ENCODE results near the gene SMTNL1.
"Not testable (repeated sequence)": the region's sequence is repeated elsewhere in the genome, so short reads cannot be mapped to it uniquely, and the experiment has no call there.

Gene SMTNL1

DNA sequence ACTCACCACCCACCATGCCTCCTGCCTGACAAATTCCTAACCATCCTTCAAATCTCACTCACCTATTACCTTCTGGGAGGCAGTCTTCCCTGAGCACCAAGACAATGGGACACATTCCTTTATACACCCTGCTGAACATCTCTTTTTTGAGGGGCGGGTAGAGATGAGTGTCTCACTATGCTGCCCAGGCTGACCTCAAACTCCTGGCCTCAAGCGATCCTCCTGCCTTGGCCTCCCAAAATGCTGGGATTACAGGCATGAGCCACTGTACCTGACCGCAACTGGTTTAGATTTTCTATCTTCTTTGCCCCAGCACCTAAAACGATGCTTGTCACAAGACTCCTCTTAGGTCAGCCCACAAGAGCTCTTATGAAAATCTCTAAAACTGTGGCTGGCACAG is 14.0 kb upstream of the SMTNL1 start:
- DNase-seq (ENCODE audit: low spot score in 2 of 2), result no peak
- ATAC-seq, result no peak
- Mint-ChIP-seq H3K9me3 (no peaks in the 10 kb centered on the region), H3K27ac (no peak overlapping the region), H3K36me3 (peaks cover 15% of the 10 kb centered on the region), H3K4me1 (peaks cover 9% of the 10 kb centered on the region), H3K4me3 (no peak overlapping the region)

DNA sequence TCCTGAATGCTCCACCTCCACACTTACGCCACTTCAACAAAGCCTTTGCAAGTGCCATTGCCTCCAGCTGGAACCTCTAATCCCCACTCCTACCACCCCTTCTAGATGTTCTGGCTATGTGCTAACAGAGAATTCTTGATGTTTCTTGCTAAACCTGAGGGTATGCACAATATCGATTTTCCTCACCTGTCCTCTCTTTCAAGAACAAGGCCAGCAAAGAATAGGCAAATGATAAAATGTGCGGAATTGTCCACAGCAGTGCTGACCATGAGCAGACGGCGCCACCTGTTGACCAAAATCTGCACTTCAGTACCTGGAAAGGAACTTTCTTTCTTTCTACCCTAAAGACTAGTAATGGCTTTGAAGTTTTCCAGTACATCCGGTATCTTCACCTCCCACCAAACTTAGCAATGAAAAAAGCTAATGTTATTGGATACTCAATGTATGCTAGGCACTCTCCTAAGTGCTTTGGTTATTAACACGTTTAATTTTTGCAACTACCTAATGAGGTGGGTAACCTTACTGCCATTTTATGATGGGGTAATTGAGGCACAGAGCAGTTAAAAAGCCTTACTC is 10.3 kb upstream of the SMTNL1 start:
- Mint-ChIP-seq H3K4me3 (no peak overlapping the region), H3K4me1 (peaks cover 34% of the 10 kb centered on the region), H3K27ac (no peak overlapping the region), H3K36me3 (peaks cover 31% of the 10 kb centered on the region), H3K9me3 (no peaks in the 10 kb centered on the region)
- DNase-seq (ENCODE audit: low spot score in 2 of 2), result peak; percentile 60 to 86
- no peak for ATAC-seq

DNA sequence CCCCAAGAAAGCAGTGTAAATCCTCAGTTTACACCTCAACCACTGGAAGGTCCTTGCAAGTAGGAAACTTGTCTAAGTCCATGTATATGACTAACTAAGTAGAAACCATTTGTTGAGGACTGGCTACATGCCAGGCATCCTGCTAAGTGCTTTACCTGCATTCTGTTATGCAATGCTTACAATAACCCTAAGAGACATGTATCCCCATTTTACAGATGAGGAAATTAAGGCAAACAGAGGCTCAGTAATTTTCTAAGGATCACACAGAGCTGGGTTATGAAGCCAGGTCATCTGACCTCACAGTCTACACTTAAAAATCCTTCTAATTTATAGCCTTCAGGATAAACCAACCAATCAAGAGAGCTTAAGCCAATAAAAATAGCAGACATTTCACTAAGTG is 8.4 kb upstream of the SMTNL1 start:
- DNase-seq (ENCODE audit: low spot score in 2 of 2) (no peak), ATAC-seq (no peak)
- Mint-ChIP-seq H3K4me1 (peaks cover 34% of the 10 kb centered on the region), H3K27ac (no peak overlapping the region), H3K9me3 (no peaks in the 10 kb centered on the region), H3K4me3 (peak overlapping the region; percentile 99), H3K36me3 (peaks cover 31% of the 10 kb centered on the region)

DNA sequence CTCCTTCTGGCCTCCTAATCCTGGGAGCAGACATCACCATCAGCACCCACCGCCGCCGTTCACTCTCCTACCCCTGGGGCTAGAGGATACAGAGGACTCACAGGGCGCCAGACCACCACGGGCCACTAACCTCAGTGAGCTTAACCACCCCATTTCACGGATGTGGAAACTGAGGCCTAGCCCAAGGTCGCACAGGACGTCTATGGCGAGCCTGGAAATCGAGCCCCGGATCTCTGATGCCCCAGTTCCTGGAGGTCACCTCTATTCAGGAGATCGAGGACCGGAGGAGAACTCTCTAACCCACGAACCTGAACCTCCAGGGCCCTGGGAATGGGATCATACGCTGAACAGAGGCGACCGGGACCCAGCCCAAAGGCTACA is 7.2 kb upstream of the SMTNL1 start:
- H3K9me3 Mint-ChIP-seq, result no peaks in the 10 kb centered on the region
- peak overlapping the region; percentile 96 for H3K27ac Mint-ChIP-seq
- H3K4me3 Mint-ChIP-seq, result peak overlapping the region; percentile 99
- H3K4me1 Mint-ChIP-seq, result peaks cover 34% of the 10 kb centered on the region
- peaks cover 31% of the 10 kb centered on the region for H3K36me3 Mint-ChIP-seq
- peak; percentile 0 for ATAC-seq
- peak in 1 of 2 donors; percentile 66 for DNase-seq (ENCODE audit: low spot score in 2 of 2)

DNA sequence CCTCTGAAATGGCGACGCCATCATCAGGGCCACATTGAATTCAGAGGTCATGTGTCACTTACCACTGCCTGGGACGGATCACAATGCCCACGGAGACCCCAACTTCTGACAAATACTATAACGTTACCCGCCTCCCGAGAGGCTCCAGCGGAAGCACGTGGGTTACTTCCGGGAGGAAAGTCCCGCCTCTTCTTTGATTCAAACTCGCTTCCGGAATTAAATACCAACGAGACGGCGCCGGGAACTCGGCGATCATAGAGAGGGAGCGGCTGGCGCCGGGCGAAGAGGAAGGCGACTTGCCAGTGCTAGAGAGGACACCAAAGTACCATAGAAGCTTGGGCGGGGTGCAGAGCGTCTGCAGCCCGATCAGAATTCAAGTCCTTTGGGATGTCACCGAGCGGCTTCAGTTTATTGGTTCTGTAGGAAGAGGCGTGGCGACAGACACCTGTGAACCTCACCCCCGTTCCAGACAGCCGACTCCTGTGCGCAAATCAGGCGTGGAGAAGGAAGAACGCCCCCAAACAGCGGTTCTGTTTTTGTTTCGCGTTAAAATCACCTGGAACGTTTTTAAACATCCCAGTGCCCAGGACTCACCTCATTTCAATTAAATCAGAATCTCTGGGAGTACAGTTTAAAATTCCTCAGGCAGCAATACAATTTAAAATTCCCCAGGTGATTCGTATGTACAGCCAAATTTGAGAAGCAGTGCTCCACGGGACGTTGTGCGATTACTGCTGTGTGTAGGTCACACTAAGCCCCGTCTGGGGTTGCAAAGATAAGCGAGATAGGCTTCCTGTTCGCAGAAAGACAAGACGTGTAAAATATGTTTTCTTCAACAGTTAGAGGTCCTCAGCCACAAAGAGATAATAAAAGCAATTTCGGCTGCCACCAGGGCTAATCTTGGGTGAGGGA is 6.5 kb upstream of the SMTNL1 start, which contains the start of gene TIMM10:
TIMM10 (minus strand) TSS at position 159 of the 912 bp plus-strand sequence. CDS start 565 bp downstream, outside the sequence.
- no peaks in the 10 kb centered on the region for H3K9me3 Mint-ChIP-seq
- H3K4me1 Mint-ChIP-seq, result peaks cover 34% of the 10 kb centered on the region
- DNase-seq (ENCODE audit: low spot score in 2 of 2) (peak; percentile 75 to 93), ATAC-seq (peak; percentile 99)
- peaks cover 31% of the 10 kb centered on the region for H3K36me3 Mint-ChIP-seq
- H3K4me3 Mint-ChIP-seq, result peak within 1 kb of the TSS; percentile 99
- H3K27ac Mint-ChIP-seq, result peak within 1 kb of the TSS; percentile 96

DNA sequence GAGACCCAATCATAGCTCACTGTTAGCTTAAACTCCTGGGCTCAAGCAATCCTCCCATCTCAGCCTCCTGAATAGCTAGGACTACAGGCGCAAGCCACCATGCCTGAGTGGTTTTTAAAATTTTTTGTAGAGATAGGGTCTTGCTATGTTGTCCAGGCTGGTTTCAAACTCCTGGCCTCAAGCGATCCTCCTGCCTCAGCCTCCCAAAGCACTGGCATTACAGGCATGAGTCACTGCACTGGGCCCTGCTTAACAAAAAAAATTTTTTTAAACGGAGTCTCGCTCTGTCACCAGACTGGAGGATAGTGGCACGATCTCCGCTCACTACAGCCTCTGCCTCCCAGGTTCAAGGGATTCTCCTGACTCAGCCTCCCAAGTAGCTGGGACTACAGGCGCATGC is 2.9 kb upstream of the SMTNL1 start:
- H3K4me1 Mint-ChIP-seq, result peaks cover 21% of the 10 kb centered on the region
- H3K36me3 Mint-ChIP-seq, result peaks cover 11% of the 10 kb centered on the region
- not testable (repeated sequence) for H3K27ac Mint-ChIP-seq; H3K4me3 Mint-ChIP-seq; H3K9me3 Mint-ChIP-seq; DNase-seq (ENCODE audit: low spot score in 2 of 2); ATAC-seq

DNA sequence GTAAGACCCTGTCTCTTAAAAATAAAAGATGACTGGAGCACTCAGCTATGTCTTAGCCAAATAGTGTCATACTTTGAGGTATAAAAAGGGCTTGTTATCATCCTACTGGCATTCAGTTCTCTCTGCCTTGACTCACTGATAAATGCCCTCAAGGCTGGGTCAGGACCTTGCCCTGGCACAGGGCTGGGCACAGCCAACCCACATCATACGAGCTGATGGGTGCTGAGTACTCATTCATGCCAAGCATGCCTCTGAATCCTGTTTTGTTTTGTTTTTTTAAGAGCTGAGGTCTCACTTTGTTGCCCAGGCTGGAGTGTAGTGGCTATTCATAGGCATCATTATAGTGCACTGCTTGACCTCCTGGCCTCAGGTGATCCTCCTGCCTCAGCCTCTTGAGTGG is 1.9 kb downstream of the SMTNL1 start:
- H3K4me3 Mint-ChIP-seq, result no peak overlapping the region
- no peaks in the 10 kb centered on the region for H3K36me3 Mint-ChIP-seq
- ATAC-seq, result no peak
- H3K9me3 Mint-ChIP-seq, result no peaks in the 10 kb centered on the region
- H3K27ac Mint-ChIP-seq, result peak overlapping the region; percentile 67
- DNase-seq (ENCODE audit: low spot score in 2 of 2), result no peak
- peaks cover 8% of the 10 kb centered on the region for H3K4me1 Mint-ChIP-seq

DNA sequence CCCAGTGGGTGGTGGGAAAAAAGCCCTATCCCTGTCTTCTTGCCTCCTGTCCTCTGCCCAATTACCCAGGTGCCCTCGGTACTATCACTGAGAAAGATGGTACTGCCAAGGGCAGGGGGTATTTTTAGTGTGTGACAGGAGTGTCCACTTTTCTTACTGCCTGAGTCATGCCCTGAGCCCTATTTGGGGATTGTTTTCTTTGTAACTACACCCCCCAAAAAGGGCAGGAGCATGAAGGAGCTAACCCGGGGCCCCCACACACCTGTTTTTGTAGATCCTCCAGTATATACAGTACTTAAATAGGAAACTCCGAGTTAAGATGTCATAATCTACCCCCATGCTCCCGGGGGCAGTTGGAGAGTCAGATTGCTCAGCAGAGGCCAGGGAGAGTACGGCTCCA is 3.8 kb downstream of the SMTNL1 start:
- H3K4me3 Mint-ChIP-seq, result no peak overlapping the region
- H3K9me3 Mint-ChIP-seq, result no peaks in the 10 kb centered on the region
- DNase-seq (ENCODE audit: low spot score in 2 of 2) (no peak), ATAC-seq (no peak)
- H3K27ac Mint-ChIP-seq, result no peak overlapping the region
- H3K4me1 Mint-ChIP-seq, result peaks cover 8% of the 10 kb centered on the region
- H3K36me3 Mint-ChIP-seq, result no peaks in the 10 kb centered on the region

DNA sequence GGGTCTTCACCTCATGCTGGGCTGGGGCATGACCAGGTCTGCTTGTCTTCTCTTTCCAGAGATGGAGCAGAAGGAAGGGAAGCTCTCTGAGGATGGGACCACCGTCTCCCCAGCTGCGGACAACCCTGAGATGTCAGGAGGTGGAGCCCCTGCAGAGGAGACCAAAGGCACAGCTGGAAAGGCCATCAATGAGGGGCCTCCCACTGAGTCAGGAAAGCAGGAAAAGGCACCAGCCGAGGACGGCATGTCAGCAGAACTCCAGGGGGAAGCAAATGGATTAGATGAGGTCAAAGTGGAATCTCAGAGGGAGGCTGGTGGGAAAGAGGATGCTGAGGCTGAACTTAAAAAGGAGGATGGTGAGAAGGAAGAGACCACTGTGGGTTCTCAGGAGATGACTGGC is 5.2 kb downstream of the SMTNL1 start:
- ATAC-seq, result no peak
- DNase-seq (ENCODE audit: low spot score in 2 of 2), result no peak
- Mint-ChIP-seq H3K4me3 (no peak overlapping the region), H3K4me1 (peaks cover 15% of the 10 kb centered on the region), H3K27ac (peak overlapping the region; percentile 84), H3K36me3 (peaks cover 12% of the 10 kb centered on the region), H3K9me3 (no peaks in the 10 kb centered on the region)

DNA sequence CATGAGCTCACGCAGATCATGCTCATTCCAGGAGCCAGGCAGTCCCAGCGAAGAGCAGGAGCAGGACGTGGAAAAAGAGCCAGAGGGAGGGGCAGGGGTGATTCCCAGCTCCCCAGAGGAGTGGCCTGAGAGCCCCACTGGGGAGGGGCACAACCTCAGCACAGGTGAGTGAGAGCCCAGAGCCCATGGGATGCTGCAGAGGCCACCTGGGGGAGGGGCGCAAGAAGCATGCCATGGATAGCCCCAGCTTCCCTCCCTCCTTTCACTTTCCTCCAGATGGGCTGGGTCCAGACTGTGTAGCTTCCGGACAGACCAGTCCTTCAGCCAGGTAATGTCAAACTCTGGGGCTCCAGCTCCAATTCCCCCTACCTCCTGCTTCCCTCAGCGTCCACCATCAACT is 6.2 kb downstream of the SMTNL1 start:
- Mint-ChIP-seq H3K9me3 (no peaks in the 10 kb centered on the region), H3K27ac (no peak overlapping the region), H3K36me3 (peaks cover 23% of the 10 kb centered on the region), H3K4me3 (no peak overlapping the region), H3K4me1 (peaks cover 25% of the 10 kb centered on the region)
- ATAC-seq (no peak), DNase-seq (ENCODE audit: low spot score in 2 of 2) (no peak)

DNA sequence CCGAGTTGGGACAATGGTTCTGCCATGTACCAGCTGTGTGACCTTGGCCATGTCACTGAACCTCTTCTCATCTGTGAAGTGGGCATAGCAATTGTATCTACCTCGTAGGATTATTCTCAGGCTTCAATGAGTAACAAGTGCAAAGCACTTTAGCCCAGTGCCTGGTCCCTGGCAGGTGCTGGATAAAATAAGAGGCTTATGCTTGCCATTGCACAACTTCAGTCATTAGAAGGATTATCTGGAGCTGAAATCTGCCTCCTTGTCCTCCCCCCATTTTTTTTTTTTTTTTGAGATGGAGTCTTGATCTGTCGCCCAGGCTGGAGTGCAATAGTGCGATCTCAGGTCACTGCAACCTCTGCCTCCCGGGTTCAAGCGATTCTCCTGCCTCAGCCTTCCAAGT is 7.2 kb downstream of the SMTNL1 start:
- H3K4me3 Mint-ChIP-seq, result no peak overlapping the region
- H3K36me3 Mint-ChIP-seq, result peaks cover 32% of the 10 kb centered on the region
- no peaks in the 10 kb centered on the region for H3K9me3 Mint-ChIP-seq

DNA sequence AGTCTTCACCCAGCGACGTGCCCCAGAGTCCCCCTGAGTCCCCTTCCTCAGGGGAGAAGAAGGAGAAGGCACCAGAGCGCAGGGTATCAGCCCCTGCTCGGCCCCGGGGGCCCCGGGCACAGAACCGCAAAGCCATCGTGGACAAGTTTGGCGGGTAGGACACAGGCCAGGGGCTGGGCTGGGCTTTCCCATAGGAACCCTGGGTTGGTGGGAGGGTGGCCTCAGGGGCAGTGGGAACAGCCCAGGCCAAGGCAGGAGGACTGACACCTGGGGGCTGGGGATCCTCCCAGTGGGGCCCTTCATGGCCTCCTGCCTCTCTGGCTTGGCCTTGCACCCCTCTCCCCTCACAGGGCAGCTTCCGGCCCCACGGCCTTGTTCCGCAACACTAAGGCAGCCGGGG is 8.5 kb downstream of the SMTNL1 start:
- peaks cover 45% of the 10 kb centered on the region for H3K36me3 Mint-ChIP-seq
- no peak overlapping the region for H3K4me3 Mint-ChIP-seq
- no peak for DNase-seq (ENCODE audit: low spot score in 2 of 2)
- no peak for ATAC-seq
- H3K9me3 Mint-ChIP-seq, result no peaks in the 10 kb centered on the region
- peaks cover 28% of the 10 kb centered on the region for H3K4me1 Mint-ChIP-seq
- no peak overlapping the region for H3K27ac Mint-ChIP-seq

More for the DNA sequence above, 7.2 kb downstream of the SMTNL1 start:
- ATAC-seq, result no peak
- DNase-seq (ENCODE audit: low spot score in 2 of 2), result no peak
- no peak overlapping the region for H3K27ac Mint-ChIP-seq
- H3K4me1 Mint-ChIP-seq, result peaks cover 28% of the 10 kb centered on the region

DNA sequence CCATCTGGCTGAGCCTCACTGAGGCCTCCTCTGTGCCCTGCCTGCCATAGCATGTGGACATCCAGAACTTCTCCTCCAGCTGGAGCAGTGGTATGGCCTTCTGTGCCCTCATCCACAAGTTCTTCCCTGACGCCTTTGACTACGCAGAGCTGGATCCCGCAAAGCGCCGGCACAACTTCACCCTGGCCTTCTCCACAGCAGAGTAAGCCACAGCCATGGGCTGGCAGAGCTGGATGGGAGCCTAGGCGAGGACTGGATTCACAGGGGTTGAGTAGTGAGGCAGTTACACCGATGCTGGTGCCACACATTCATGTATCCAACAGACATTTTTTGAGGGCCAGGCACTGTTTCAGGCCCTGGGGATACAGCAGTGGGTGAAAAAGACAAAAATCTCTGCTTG is 9.1 kb downstream of the SMTNL1 start:
- H3K9me3 Mint-ChIP-seq, result no peaks in the 10 kb centered on the region
- H3K27ac Mint-ChIP-seq, result peak overlapping the region; percentile 92
- no peak overlapping the region for H3K4me3 Mint-ChIP-seq
- peaks cover 51% of the 10 kb centered on the region for H3K36me3 Mint-ChIP-seq
- ATAC-seq (no peak), DNase-seq (ENCODE audit: low spot score in 2 of 2) (no peak)
- peaks cover 28% of the 10 kb centered on the region for H3K4me1 Mint-ChIP-seq

DNA sequence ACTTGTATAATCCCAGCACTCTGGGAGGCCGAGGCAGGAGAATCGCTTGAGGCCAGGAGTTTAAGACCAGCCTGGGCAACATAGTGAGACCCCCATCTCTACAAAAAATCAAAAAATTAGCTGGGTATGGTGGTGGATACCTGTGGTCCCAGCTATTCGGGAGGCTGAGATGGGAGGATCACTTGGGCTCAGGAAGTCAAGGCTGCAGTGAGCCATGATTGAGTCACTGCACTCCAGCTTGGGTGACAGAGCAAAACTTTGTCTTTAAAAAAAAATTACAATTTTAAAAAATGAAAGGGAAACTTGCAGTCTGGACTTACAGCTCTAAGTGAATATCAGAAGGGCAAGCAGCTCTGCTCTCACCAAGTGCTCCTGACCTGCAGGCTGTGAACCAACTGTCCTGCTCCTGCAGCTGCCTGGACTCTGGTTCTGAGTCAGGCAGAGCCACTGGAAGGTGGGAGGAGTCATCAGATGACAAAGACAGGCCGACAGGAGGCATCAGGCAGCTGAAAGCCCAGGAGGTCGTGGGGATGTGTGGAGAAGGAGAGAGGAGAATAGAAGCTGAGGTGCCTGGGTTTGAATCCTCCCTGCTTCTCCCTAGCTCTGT is 9.6 kb downstream of the SMTNL1 start:
- peak overlapping the region; percentile 92 for H3K27ac Mint-ChIP-seq
- H3K36me3 Mint-ChIP-seq, result peaks cover 56% of the 10 kb centered on the region
- ATAC-seq (peak; percentile 75), DNase-seq (ENCODE audit: low spot score in 2 of 2) (no peak)
- peaks cover 28% of the 10 kb centered on the region for H3K4me1 Mint-ChIP-seq
- peak overlapping the region; percentile 57 for H3K4me3 Mint-ChIP-seq
- H3K9me3 Mint-ChIP-seq, result no peaks in the 10 kb centered on the region

DNA sequence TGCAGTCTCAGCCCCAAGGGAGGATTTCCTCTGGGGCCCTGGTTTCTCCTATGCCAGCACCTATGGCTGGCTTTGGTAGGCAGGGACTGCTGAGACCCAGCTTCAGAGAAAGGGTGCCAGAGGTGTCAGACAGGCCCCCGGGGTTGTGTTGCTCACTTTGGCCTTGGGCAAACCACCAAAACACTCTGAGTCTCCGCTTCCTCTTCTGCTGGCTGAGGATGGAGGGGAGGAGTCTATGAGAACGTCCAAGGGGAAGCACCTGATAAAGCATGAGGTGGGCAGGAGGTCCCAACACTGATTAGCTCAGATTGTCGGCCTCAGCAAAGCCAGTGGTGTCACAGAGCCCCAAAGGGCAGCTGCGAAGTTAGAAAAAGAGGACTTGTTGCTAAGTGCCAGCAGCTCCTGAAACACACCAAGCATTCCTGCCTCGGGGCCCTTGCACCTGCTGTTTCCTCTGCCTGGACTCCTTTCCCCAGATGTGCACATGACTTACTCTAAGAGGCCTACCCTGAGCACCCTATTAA is 10.5 kb downstream of the SMTNL1 start:
- Mint-ChIP-seq H3K4me3 (peak overlapping the region; percentile 57), H3K36me3 (peaks cover 66% of the 10 kb centered on the region), H3K27ac (peak overlapping the region; percentile 92), H3K4me1 (peaks cover 23% of the 10 kb centered on the region), H3K9me3 (no peaks in the 10 kb centered on the region)
- DNase-seq (ENCODE audit: low spot score in 2 of 2) (peak in 1 of 2 donors; percentile 66), ATAC-seq (peak; percentile 86)
